Esophagus muscularis mucosa (tissue), 2 donors: ENCODE data around the gene GPR12.

Source experiments
- POLR2A ChIP-seq: fragments of 450-650 bp; IDR thresholded peaks from one replicate; pipeline ENCODE4 v1.6.1; 2017; ENCODE audit warnings: antibody characterized with exemption, moderate library complexity, mild to moderate bottlenecking, low read depth
- POLR2AphosphoS5 ChIP-seq, 2 donors: sonication (generic); formaldehyde crosslinking; IDR thresholded peaks; one replicate each; pipeline ENCODE4 v1.6.1; 2017; ENCODE audit warnings: antibody characterized with exemption in 2 of 2

DNA sequence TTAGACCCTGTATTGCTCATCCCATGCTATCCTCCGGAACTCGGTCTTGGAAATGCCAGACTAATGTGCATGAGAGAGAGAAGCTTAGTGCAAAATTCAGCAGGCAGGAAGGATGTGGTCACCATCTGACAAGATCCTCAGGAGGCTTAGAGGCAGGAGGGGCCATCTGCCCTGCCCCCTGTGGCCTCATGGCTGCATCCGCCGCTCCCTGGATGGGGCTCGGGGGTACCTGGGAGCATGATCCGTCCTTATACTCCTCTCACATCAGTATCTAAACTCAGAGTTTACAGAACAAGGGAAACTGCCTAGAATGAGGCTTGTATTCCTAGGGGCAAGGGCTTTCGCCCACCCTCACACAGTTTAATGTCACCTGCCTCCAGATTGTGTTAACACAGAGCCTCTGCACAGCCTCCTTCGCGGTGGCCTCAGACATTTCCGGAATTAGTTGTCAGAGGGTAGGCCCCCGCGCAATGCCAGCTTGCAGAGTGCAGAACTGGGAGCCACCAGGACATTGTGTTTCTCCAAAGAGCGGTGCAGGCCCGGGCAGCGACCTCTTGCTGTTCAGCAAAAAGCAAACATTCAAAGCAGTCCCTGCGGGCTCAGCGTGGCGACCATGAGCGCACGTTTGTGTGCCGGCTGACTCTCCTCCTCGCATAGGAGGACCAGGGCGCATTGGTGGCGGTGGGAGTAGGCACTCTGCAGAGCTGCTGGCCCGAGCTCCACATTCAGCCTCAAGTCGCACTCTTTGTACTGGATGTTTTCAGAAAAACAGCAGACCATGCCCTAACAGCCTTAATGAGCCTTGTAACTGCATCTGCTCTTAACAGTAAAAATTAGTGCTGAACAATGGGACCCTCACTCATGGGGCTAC lies 39.1 kb downstream of the GPR12 start:
- no peak for TF ChIP-seq POLR2AphosphoS5 (IDR thresholded peaks at IDR 0.05)
- TF ChIP-seq POLR2A, result no peak
